GM12878 (cell line): ENCODE measurements around the gene ATXN1L. TPM values are rescaled to one million over a fixed set of nuclear protein-coding genes. Genes with fewer than 3 reads are reported as not detected.
"Not testable (repeated sequence)": the region's sequence is repeated elsewhere in the genome, so short reads cannot be mapped to it uniquely, and the experiment has no call there.

Experiments used
- ATAC-seq: fragments of 200-7000 bp; cut with Tn5 transposase; 3 replicates; pipeline ENCODE4 v1.9.1; 2020; ENCODE audit warnings: mild to moderate bottlenecking, moderate library complexity
- BruUV-seq: library from RNA; stranded (reverse); fragments of 400-500 nt; replicated peaks from 2 replicates; lab custom pipeline; 2021; lab: Mats Ljungman, UMichigan
- CTCF ChIA-PET: fragments of 300-600 bp; sonication (Branson Sonifier 250); formaldehyde crosslinking; extraction: SDS; loops from one replicate; lab custom pipeline; 2021; ENCODE audit warnings: inconsistent platforms; lab: Yijun Ruan, JAX
- POLR2A ChIA-PET: fragments of 350-600 bp; formaldehyde crosslinking; extraction: SDS; loops from one replicate; lab custom pipeline; 2021; ENCODE audit warnings: inconsistent platforms; lab: Charles Lee
- RAD21 ChIA-PET: fragments of 300-600 bp; sonication (Branson Sonifier 250); formaldehyde crosslinking; loops from one replicate; lab custom pipeline; 2023; ENCODE audit warnings: antibody characterized with exemption; ENCODE audit not compliant: unreplicated experiment; lab: Charles Lee
- SMC1A ChIA-PET: fragments of 300-600 bp; sonication (Branson Sonifier 250); formaldehyde crosslinking; loops from one replicate; lab custom pipeline; 2023; ENCODE audit not compliant: unreplicated experiment, uncharacterized antibody; lab: Charles Lee
- DNase-seq: peaks from one replicate; pipeline ENCODE4 v3.0.0-alpha.2; 2011; ENCODE audit warnings: low read depth, low spot score
- FAIRE-seq: peaks from 3 replicates; lab custom pipeline; 2011; peaks lifted over from hg19 to GRCh38; lab: Jason Lieb, UNC
- H2AFZ ChIP-seq: 2 replicates; pipeline ENCODE4 v1.6.0; 2011; ENCODE audit warnings: low read depth, low read length, control low read depth; ENCODE audit not compliant: control insufficient read depth
- H3K27ac ChIP-seq: 2 replicates; pipeline ENCODE4 v1.5.1; 2011; ENCODE audit warnings: control low read depth; ENCODE audit not compliant: control insufficient read depth, insufficient read depth
- H3K27me3 ChIP-seq, 2 experiments: replicated peaks in 1 of 2; 2 replicates each; pipeline versions ENCODE4 v1.6.0 to v1.6.1; 2011; ENCODE audit warnings: low read length in 1 of 2; ENCODE audit not compliant: control insufficient read depth in 2 of 2, insufficient read depth in 2 of 2
- H3K36me3 ChIP-seq, 2 experiments: 2 replicates each; pipeline ENCODE4 v1.5.1; 2011; ENCODE audit warnings: low read length in 1 of 2; ENCODE audit not compliant: control insufficient read depth in 2 of 2, insufficient read depth in 2 of 2
- H3K4me1 ChIP-seq: 2 replicates; pipeline ENCODE4 v1.6.1; 2011; ENCODE audit warnings: mild to moderate bottlenecking, low read length, moderate library complexity, mixed read lengths; ENCODE audit not compliant: control insufficient read depth, insufficient read depth
- H3K4me2 ChIP-seq: 2 replicates; pipeline ENCODE4 v1.6.0; 2011; ENCODE audit warnings: control low read depth; ENCODE audit not compliant: control insufficient read depth, insufficient read depth
- H3K4me3 ChIP-seq: fragments of 200-600 bp; sonication (generic); 2 replicates; pipeline ENCODE4 v1.5.1; 2016
- H3K79me2 ChIP-seq: 2 replicates; pipeline ENCODE4 v1.6.0; 2011; ENCODE audit warnings: low read length; ENCODE audit not compliant: control insufficient read depth, insufficient read depth
- H3K9ac ChIP-seq: 2 replicates; pipeline ENCODE4 v1.8.0; 2011; ENCODE audit warnings: low read length, control low read depth, mixed read lengths; ENCODE audit not compliant: control insufficient read depth, insufficient read depth
- H3K9me3 ChIP-seq: replicated peaks from 3 replicates; pipeline ENCODE4 v1.5.1; 2011; ENCODE audit warnings: mild to moderate bottlenecking, low read length; ENCODE audit not compliant: control insufficient read depth, insufficient read depth
- H4K20me1 ChIP-seq: 2 replicates; pipeline ENCODE4 v1.6.0; 2011; ENCODE audit not compliant: control insufficient read depth, insufficient read depth
- CBX5 ChIP-seq: sonication (generic); IDR thresholded peaks from 2 replicates; pipeline ENCODE4 v1.6.1; 2016; ENCODE audit warnings: low read depth, moderate library complexity, mild to moderate bottlenecking, inconsistent platforms
- EED ChIP-seq: sonication (generic); IDR thresholded peaks from 2 replicates; pipeline ENCODE4 v1.6.1; 2016; ENCODE audit warnings: antibody characterized with exemption, low read depth
- LARP7 ChIP-seq: fragments of 450-650 bp; IDR thresholded peaks from 2 replicates; pipeline ENCODE4 v1.6.1; 2017; ENCODE audit warnings: mild to moderate bottlenecking
- SIX5 ChIP-seq: IDR thresholded peaks from 2 replicates; pipeline ENCODE4 v1.6.1; 2011; ENCODE audit warnings: mild to moderate bottlenecking, low read depth, low read length, moderate library complexity; ENCODE audit not compliant: severe bottlenecking
- TAF1 ChIP-seq: IDR thresholded peaks from 2 replicates; pipeline ENCODE4 v1.6.1; 2011; ENCODE audit warnings: mild to moderate bottlenecking, low read depth, low read length, borderline replicate concordance
- WGBS: methylation state at CpG from one replicate; pipeline ENCODE4 v1.1.6; 2016; ENCODE audit warnings: low lambda C conversion rate; ENCODE audit not compliant: insufficient replicate concordance, insufficient coverage; ENCODE audit errors: missing lambda C conversion rate; 5-methylcytosine and 5-hydroxymethylcytosine counted together
- in situ Hi-C: fragments of 300-500 bp; cut with MboI; formaldehyde crosslinking; loops from 9 replicates; pipeline ENCODE4 v1.14.3; 2018; ENCODE audit warnings: mixed read lengths
- intact Hi-C: fragments of 100-400 bp; cut with micrococcal nuclease; formaldehyde crosslinking; loops from one replicate; pipeline ENCODE4 v1.14.2; 2022; ENCODE audit not compliant: unreplicated experiment
- polyA plus RNA-seq, 11 experiments: library from polyadenylated mRNA; depleted of rRNA in 4 of 11; unstranded in 6 of 11; stranded (reverse) in 5 of 11; fragments of >200 nt; fragmentation: Nextera tagmentation in 4 of 11; fragmentation: Illumina TruSeq in 1 of 11; extraction: Ambion mirVana in 4 of 11; extraction: Trizol in 1 of 11; gene quantifications; 1 replicate in 1 of 11; 2 replicates in 10 of 11; pipeline versions ENCODE4 v1.2.1 to v1.2.3, GENCODE V29; 2011 to 2016; ENCODE audit warnings: inconsistent platforms in 2 of 11, missing spikeins in 2 of 11, low read depth in 1 of 11
- total RNA-seq, 4 experiments: library from RNA; depleted of rRNA in 3 of 4; stranded (reverse); fragments of >200 nt in 3 of 4; fragmentation: Illumina TruSeq in 1 of 4; extraction: Trizol in 1 of 4; gene quantifications; 2 replicates each; pipeline versions ENCODE4 v1.2.1 to v1.2.3, GENCODE V29; 2013 to 2021
- TF ChIP-seq, protein P1 (sequence below): fragments of 450-650 bp; IDR thresholded peaks from 2 replicates; pipeline ENCODE4 v1.6.1; 2017; ENCODE audit warnings: low read depth, mild to moderate bottlenecking, moderate library complexity

Gene ATXN1L
- total and polyA plus RNA-seq, 10 of the 15 experiments (the other 5 are each of a cell fraction or from before 2014, with no cell fraction given), result 1.8 to 14.6 (median 9.2) TPM

DNA sequence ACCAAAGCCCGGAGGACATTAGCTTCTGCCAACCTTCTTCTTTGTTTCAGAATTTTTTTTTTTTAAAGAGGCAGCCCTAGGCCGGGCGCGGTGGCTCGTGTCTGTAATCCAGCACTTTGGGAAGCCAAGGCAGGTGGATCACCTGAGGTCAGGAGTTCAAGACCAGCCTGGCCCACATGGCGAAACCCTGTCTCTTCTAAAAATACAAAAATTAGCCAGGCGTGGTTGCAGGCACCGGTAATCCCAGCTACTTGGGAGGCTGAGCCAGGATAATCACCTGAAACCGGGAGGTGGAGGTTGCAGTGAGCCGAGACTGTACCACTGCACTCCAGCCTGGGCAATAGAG is 28.6 kb upstream of the ATXN1L start:
- H3K9me3 ChIP-seq, H3K79me2 ChIP-seq, H3K36me3 ChIP-seq, BruUV-seq, FAIRE-seq, H3K27me3 ChIP-seq, in situ Hi-C loops, DNase-seq: not testable (repeated sequence)
- RAD21 ChIA-PET, result interaction anchor here (0.9 to 5.0 kb wide), 11 partner anchors 8 to 145 kb away, joined by 3 to 29 read pairs (median 5); partner anchors contain the start of genes AP1G1 and ZNF821
- ATAC-seq, result peak; percentile 22
- peak overlapping the region; percentile 55 for H3K4me3 ChIP-seq
- POLR2A ChIA-PET, result interaction anchor here (0.5 to 4.4 kb wide), 10 partner anchors 9 to 83 kb away, joined by 3 to 38 read pairs (median 6); partner anchors contain the start of gene AP1G1
- H3K9ac ChIP-seq, result peak overlapping the region; percentile 52
- TF ChIP-seq TAF1 (0 out of 2 replicates have a peak, but pooled peaks have one; percentile 1), EED (peak; percentile 45; the same call in 1 of the 2 replicates)
- TF ChIP-seq, protein P1, sequence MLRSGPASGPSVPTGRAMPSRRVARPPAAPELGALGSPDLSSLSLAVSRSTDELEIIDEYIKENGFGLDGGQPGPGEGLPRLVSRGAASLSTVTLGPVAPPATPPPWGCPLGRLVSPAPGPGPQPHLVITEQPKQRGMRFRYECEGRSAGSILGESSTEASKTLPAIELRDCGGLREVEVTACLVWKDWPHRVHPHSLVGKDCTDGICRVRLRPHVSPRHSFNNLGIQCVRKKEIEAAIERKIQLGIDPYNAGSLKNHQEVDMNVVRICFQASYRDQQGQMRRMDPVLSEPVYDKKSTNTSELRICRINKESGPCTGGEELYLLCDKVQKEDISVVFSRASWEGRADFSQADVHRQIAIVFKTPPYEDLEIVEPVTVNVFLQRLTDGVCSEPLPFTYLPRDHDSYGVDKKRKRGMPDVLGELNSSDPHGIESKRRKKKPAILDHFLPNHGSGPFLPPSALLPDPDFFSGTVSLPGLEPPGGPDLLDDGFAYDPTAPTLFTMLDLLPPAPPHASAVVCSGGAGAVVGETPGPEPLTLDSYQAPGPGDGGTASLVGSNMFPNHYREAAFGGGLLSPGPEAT, result 0 out of 2 replicates have a peak, but pooled peaks have one; percentile 9
- TF ChIP-seq, all 136 proteins: peak for 3; not testable (repeated sequence) for 133
- SMC1A ChIA-PET, result interaction anchor here (0.8 to 4.3 kb wide), 6 partner anchors 10 to 92 kb away, joined by 3 to 37 read pairs (median 8); no protein-coding TSS in a partner anchor
- WGBS, result 2% methylated on average over 10 of the region's 10 CpGs
- Histone ChIP-seq H3K27ac (peak overlapping the region; percentile 96), H3K4me1 (peaks cover 20% of the 10 kb centered on the region), H3K4me2 (peak overlapping the region; percentile 93)
- H4K20me1 ChIP-seq, H2AFZ ChIP-seq: not testable (repeated sequence)
- CTCF ChIA-PET, result interaction anchor here (0.8 to 3.0 kb wide), 6 partner anchors 26 to 144 kb away, joined by 3 to 17 read pairs (median 4); no protein-coding TSS in a partner anchor
- intact Hi-C loops, result loop anchor here (2.0 kb wide), 2 partner anchors 66 to 208 kb away; no protein-coding TSS in a partner anchor

DNA sequence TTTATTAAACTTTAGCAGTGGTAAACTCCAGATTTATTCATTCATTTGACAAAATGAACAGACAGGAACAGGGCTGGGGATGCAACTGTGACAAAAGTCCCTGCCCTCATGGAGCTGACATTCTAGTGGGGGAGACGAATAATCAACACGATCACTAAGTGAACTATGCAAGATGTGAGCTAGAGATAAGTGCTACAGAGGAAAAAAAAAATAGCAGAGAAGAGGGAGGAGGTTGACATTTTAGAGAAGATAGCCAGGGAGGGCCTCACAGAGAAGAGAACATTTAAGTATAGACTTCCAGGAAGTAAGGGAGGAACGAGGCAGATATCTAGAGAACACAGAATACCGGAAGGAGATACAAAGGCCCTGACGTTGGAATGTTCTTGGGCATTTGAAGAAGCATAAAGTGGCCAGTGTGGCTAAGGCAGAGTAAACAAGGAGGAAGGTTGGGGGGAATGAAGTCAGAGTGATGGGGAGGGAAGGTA is 19.2 kb upstream of the ATXN1L start:
- H3K4me1 ChIP-seq, result no peaks in the 10 kb centered on the region
- no TSS peak for BruUV-seq
- 97% methylated on average over 5 of the region's 5 CpGs for WGBS
- no peaks in the 10 kb centered on the region for H3K27me3 ChIP-seq
- no peaks in the 10 kb centered on the region for H3K79me2 ChIP-seq
- H3K27ac ChIP-seq, result no peak overlapping the region
- no peak for ATAC-seq
- intact Hi-C loops (no loop called here), in situ Hi-C loops (no loop called here)
- ChIA-PET CTCF (no interaction called here), RAD21 (interaction anchor here (1.2 kb wide), 1 partner anchor 14 kb away, joined by 3 read pairs; no protein-coding TSS in a partner anchor), SMC1A (interaction anchor here (4.5 kb wide), 1 partner anchor 15 kb away, joined by 21 read pairs; no protein-coding TSS in a partner anchor), POLR2A (no interaction called here)
- FAIRE-seq, result no peak
- H3K4me2 ChIP-seq, result no peak overlapping the region
- H3K9ac ChIP-seq, result no peak overlapping the region
- DNase-seq, result no peak
- TF ChIP-seq LARP7, result no peak
- no peak for TF ChIP-seq CBX5
- no peak for TF ChIP-seq SIX5
- H4K20me1 ChIP-seq, result no peaks in the 10 kb centered on the region
- no peak overlapping the region for H2AFZ ChIP-seq
- H3K36me3 ChIP-seq, result no peaks in the 10 kb centered on the region
- H3K9me3 ChIP-seq, result no peaks in the 10 kb centered on the region
- no peak overlapping the region for H3K4me3 ChIP-seq
